Kidney glomerular epithelial cell (primary cell): ENCODE results near the gene ERC1.
A peak's percentile ranks its signal among the peaks of the same experiment; 100 is the strongest.
"Not testable (repeated sequence)": the region's sequence is repeated elsewhere in the genome, so short reads cannot be mapped to it uniquely, and the experiment has no call there.

Experiments
- DNase-seq: peaks from one replicate; lab custom pipeline; 2025; lab: John Stamatoyannopoulos, UW

ERC1 gene

GRCh38 chr12:1322821-1323220, 331.8 kb downstream of the ERC1 start:
- DNase-seq = no peak

DNA sequence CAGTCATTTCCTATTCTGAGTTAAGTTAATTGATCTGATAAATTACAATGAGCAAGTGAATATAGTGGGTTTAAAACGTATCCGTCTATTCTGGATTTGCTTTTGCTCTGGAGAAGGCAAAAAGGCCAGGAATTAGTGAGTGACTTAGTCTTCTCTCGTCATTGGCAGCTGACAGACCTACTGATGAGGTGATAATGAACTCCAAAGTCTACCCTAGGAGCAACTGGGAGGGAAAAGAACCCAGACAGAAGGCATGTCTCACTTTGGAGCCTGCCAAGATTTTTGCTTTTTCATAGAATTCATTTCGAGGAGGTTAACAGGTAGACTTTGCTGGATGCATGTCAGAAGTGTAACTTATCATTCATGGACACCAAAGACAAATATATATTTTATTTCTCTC, 333.1 kb downstream of the ERC1 start:
- DNase-seq = no peak

DNA sequence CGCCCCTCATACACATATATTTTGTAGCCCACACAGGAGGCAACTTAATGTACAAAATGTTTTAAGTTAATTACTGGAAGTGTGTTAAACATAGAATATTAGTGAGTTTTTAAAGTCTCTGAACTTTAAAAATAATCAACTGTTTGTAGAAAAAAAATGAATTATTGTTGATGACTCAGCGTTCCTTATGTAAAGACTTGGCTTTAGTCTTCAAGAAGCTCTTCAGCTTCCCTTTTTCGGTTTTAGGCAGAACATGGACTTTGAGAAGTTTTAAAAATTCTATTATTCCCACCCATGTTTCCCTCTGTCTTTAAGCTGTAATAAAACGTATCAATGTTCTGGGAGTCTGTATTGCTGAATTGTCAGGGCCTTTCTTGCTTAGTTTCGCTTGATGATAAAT, 333.9 kb downstream of the ERC1 start:
- DNase-seq = no peak

DNA sequence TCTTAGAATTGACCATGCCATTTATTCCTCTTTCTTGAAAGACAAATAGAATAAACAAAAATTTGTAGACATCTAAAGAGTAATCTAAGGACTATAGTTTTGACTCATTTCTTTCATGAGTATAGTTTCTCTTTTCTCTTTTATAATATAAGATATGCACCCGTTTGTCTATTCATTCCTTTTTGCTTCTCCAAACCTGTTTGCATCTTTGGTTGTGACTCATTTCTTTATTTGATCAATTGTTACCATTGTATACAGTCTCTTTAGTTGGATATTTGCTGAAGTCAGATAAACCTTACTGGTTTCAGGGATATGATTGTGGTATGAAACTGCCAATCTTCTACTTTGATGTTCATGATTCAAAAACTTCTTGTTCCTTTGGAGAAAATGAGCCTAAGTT, 334.6 kb downstream of the ERC1 start:
- DNase-seq = no peak

- DNase-seq = no peak
Measured at GRCh38 chr12:1326258-1326657, 335.2 kb downstream of the ERC1 start.

GRCh38 chr12:1328391-1328790, 337.4 kb downstream of the ERC1 start:
- no peak for DNase-seq

DNA sequence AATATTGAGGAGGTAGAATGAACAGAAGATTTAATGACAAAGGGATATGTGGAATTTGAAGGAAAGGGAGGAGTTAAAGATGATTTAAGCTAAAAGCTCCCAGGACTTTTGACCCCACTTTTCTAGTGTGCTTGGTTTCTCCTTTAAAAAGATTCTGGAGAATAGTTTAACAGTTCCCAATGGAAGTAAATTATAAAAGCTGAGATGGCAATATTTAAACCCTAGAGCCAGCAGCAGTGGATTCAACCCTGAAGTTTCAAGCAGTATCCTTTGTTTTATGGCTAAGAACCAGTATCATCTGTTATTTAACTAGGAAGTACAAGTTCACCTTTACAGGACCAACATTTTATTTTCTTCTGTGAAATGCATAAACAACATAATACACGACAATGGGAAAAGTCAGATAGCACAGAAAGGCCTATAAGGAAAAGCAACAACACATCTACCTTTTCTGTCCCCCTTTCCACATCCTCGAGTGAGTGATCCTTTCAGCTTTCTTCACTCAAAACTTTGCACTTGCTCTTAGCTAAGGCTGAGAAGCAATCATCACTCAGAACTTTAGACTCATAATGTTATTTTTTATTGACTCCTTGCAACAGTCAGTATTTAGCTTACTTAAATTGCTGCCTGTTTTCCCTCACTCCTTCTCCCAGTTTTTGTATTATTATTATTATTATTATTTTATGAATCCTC, 338.9 kb downstream of the ERC1 start:
- DNase-seq = no peak

DNA sequence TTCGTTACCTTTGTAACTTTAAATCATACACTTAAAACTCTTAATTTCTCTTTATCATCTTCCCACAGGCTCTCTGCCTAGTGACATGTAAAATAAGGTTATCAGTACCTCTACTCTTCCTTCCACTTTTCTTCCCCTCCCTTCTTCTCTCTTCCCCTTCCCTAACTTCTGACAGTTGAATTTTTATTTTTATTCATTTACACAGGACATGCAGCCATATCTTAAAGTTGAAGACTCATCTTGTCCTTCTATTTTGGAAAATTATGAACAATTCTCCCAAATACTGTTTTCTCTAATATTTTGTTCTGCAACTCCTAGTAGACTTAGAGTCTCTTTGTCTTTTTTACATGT, 339.4 kb downstream of the ERC1 start:
- no peak for DNase-seq

GRCh38 chr12:1332327-1332726, 341.3 kb downstream of the ERC1 start:
- no peak for DNase-seq

- no peak for DNase-seq
Measured at GRCh38 chr12:1338483-1339177, 347.6 kb downstream of the ERC1 start.

- DNase-seq = not testable (repeated sequence)
Measured at GRCh38 chr12:1339178-1339541, 348.1 kb downstream of the ERC1 start.

DNA sequence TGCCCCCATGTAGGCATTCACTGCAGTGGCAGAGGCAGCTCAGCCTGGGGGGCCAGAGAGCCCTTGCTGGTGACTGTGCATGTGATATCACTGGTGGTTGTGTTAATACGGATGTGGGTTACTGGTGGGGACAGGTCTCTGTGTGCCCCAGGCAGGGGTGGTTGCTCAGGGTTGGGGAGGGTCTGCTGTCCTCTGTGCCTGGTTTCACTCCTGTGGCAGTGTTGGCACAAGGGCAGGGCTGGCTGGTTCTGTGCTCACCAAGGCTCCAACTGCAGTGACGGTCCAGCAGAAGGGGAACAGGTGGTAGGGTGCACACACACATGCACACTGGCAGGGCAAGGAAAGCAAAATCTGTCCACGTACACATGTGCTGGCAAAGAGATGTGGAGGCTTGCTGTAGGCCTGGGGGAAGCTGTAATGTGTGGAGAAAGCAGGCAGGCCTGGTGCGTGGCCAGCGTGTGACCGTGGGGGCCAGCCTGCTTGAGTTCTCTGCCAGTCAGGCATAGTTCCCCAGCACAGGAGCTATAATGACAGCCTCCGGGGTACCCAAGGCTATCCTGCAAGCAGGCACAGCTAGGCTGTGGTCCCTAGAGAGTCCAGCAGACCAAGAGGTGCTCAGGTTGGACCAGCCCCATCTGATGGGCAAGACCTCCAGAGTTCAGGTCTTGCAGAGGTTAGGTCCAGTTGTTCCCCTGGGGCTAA, 348.7 kb downstream of the ERC1 start:
- DNase-seq = no peak

- DNase-seq = not testable (repeated sequence)
Measured at GRCh38 chr12:1341270-1341669, 350.2 kb downstream of the ERC1 start.

GRCh38 chr12:1343422-1343821, 352.4 kb downstream of the ERC1 start:
- DNase-seq = no peak

DNA sequence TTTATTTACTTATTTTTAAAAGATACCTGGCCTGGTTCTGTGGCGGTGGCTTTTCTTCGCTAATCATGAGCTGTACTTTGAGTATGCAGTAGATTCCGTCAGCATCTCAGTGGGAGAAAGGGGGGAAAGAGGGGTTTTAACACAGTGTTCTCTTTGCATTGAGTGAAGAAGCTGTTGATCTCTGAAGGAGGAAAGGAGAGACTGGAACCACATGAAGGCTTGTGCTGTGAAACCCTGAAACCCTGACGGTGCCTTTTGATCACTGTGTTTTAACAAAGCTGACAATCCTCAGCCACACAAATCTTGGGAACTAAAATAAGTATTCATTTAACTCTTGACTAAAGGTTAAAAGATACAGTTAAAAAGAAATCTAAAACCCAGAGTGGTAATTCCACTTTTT, 353.2 kb downstream of the ERC1 start:
- DNase-seq = no peak

DNA sequence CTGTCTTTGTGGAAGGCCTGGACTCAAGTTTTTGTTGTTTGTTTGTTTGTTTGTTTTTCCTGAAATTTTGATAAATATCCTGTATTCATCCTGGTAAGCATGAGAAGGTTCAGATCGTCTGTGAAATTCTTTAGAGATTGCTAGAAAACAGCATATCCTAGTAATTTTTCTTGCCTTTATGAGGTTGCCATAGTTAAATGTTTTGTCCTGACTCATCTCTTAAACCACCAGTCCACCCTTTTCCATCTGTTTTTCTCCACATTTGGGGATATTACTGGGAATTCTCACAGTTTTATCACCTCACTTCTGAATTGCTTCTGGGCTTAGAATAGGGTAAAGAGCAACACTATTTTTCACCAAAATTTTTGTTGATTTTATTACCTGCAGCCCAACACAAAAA, 355.1 kb downstream of the ERC1 start:
- DNase-seq = no peak

- DNase-seq = no peak
Measured at GRCh38 chr12:1347294-1347693, 356.3 kb downstream of the ERC1 start.

GRCh38 chr12:1348606-1349005, 357.6 kb downstream of the ERC1 start:
- no peak for DNase-seq

GRCh38 chr12:1350055-1350933, 359.3 kb downstream of the ERC1 start:
- DNase-seq = peak; percentile 76

DNA sequence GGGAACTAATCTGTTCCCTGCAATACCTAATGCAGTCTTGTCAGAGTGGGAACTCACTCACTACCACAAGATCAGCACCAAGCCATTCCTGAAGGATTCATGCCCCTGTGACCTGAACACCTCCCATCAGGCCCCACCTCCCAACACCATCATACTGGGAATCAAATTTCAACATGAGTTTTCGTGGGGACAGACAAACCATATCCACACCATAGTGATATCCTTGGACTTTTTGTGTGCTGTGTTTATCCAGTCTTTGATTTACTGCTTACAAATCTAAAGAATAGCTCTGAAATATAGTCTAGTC, 359.9 kb downstream of the ERC1 start:
- no peak for DNase-seq

GRCh38 chr12:1351926-1352325, 360.9 kb downstream of the ERC1 start:
- no peak for DNase-seq

DNA sequence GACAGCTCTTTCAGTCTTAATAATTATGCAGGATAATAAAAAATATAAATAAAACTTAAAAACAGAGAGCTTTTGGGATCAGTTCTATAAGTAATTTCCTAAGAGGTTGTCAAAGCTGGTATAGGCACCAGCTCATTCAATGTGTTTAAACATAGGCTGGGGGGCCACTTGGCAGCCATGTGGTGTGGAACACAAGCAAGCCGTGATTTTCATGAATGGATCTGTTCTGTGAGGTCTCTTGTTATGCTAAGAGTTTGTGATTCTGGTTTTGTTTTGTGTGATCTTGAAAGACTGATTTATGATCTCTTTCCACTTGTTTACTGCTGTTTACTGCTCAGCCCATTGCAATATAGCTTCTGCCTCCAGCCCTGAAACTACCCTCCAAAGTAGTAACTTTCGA, 362.4 kb downstream of the ERC1 start:
- DNase-seq = no peak

DNA sequence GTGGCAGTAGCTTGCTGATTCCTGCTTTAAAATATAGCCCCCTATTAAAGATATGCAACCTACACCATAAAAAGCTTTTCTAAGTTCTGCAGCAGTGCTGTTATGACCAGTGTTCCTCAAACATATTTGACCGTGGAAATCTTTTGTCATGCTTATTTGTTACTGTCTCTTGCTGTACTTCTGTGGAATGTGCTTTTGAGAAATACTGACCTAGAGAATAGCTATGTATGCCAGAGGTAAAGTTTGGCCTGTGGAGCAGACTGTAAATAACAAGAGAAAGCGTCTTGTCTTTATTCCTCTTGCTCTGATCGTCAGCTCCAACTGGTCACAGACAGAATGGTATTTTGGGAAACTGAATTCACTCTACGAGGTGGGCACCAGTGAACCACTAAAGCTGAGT, 364.4 kb downstream of the ERC1 start:
- no peak for DNase-seq
